ENCODE data around the gene DNAJB12.

Gene DNAJB12

DNA sequence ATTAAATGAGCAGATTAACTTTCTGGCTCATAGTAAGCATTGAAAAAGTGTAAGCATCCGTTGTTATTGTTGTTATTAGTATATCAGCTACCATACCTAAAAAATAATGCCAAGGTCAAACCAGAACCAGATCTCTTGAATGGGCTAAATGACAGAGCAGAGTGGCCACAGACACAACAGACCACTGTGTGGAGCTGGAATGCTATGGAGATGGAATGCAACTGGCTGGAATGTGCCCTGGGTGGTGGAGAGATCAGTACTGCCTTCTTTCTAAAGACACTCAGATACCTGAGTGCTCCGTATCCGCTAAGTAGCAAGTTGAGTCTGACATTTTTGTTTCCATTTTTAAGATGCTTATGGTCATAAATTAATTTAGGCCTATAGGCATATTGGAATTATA lies 20.5 kb upstream of the DNAJB12 start:
- H3K9me3 ChIP-seq (ENCODE audit: insufficient read depth, low read length) = no peaks in the 10 kb centered on the region
- H3K4me3 ChIP-seq (ENCODE audit: low read length) = no peak overlapping the region
- H3K36me3 ChIP-seq (replicated peaks; ENCODE audit: low read depth, low read length) = no peaks in the 10 kb centered on the region
- H3K79me2 ChIP-seq (ENCODE audit: low read length) = no peaks in the 10 kb centered on the region
- TF ChIP-seq CTCF (IDR thresholded peaks at IDR 0.05; ENCODE audit: low read depth, low read length) = no peak
- TF ChIP-seq EZH2phosphoT487 (IDR thresholded peaks at IDR 0.05; ENCODE audit: low read depth) = no peak
- no peak overlapping the region for H2AFZ ChIP-seq (ENCODE audit: low read depth, low read length)
- H4K20me1 ChIP-seq (ENCODE audit: insufficient read depth, low read length) = no peaks in the 10 kb centered on the region
- H3K27me3 ChIP-seq (ENCODE audit: low read depth, low read length) = no peaks in the 10 kb centered on the region
- no peak overlapping the region for H3K4me2 ChIP-seq (ENCODE audit: low read length)
- H3K27ac ChIP-seq (ENCODE audit: low read length) = no peak overlapping the region
- H3K4me1 ChIP-seq (ENCODE audit: low read length) = peaks cover 33% of the 10 kb centered on the region
- no peak overlapping the region for H3K9ac ChIP-seq (ENCODE audit: low read length)

GRCh38 chr10:72370201-72370722 lies 15.5 kb upstream of the DNAJB12 start:
- Histone ChIP-seq H4K20me1 (ENCODE audit: insufficient read depth, low read length) (no peaks in the 10 kb centered on the region), H3K9ac (ENCODE audit: low read length) (no peak overlapping the region), H3K36me3 (replicated peaks; ENCODE audit: low read depth, low read length) (no peaks in the 10 kb centered on the region), H3K27me3 (ENCODE audit: low read depth, low read length) (no peaks in the 10 kb centered on the region), H3K4me2 (ENCODE audit: low read length) (no peak overlapping the region), H3K4me3 (ENCODE audit: low read length) (no peak overlapping the region), H3K9me3 (ENCODE audit: insufficient read depth, low read length) (no peaks in the 10 kb centered on the region), H2AFZ (ENCODE audit: low read depth, low read length) (no peak overlapping the region), H3K27ac (ENCODE audit: low read length) (no peak overlapping the region), H3K4me1 (ENCODE audit: low read length) (no peaks in the 10 kb centered on the region), H3K79me2 (ENCODE audit: low read length) (no peaks in the 10 kb centered on the region)
- TF ChIP-seq CTCF (IDR thresholded peaks at IDR 0.05; ENCODE audit: low read depth, low read length) (no peak), EZH2phosphoT487 (IDR thresholded peaks at IDR 0.05; ENCODE audit: low read depth) (no peak)

DNA sequence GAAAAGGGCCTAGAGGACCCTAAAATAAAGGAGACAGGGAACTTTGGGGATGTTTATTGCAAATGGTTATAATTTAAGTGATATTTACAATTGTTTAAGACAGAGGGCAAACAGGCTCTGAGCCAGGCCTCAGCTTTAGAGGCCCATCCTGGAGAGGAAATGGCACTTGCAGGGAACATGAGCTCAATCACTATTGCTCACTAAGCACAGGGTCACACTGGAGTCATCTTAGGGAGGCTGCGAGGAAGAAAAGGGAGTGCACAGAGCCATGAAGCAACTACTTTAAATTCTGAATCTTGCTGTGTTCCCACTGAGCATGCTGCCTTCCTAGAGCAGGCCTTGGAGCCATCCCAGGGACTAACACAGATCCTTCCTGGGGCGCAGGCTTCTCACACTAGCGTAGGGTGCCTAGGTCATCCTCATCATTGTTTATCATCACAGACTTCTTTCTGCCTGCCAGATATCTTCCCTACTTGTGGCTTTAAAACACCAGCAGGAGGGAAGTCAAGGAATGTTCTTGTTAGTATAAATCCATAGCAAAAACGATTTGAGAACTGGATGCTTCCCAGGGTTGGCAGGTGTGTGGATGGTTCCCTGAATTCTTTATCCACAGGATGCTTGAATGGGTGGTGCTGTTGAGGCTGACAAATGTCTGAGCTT lies 12.7 kb upstream of the DNAJB12 start:
- no peak overlapping the region for H3K27ac ChIP-seq (ENCODE audit: low read length)

More for the DNA sequence above, 12.7 kb upstream of the DNAJB12 start:
- Histone ChIP-seq H3K36me3 (replicated peaks; ENCODE audit: low read depth, low read length) (no peaks in the 10 kb centered on the region), H3K4me3 (ENCODE audit: low read length) (no peak overlapping the region), H3K4me1 (ENCODE audit: low read length) (peaks cover 5% of the 10 kb centered on the region), H3K9me3 (ENCODE audit: insufficient read depth, low read length) (no peaks in the 10 kb centered on the region), H4K20me1 (ENCODE audit: insufficient read depth, low read length) (no peaks in the 10 kb centered on the region), H3K27me3 (ENCODE audit: low read depth, low read length) (no peaks in the 10 kb centered on the region), H3K4me2 (ENCODE audit: low read length) (no peak overlapping the region), H2AFZ (ENCODE audit: low read depth, low read length) (no peak overlapping the region), H3K9ac (ENCODE audit: low read length) (no peak overlapping the region), H3K79me2 (ENCODE audit: low read length) (no peaks in the 10 kb centered on the region)
- TF ChIP-seq EZH2phosphoT487 (IDR thresholded peaks at IDR 0.05; ENCODE audit: low read depth) (no peak), CTCF (IDR thresholded peaks at IDR 0.05; ENCODE audit: low read depth, low read length) (no peak)

Data from OCI-LY3 (cell line).